Stimulated activated CD8-positive, alpha-beta memory T cell treated with anti-CD3 and anti-CD28 coated beads, Interleukin-4, amount 100 ng/mL, for 1 hour (primary cell): ENCODE data around the gene LAMA3.

ENCODE experiments used
- DNase-seq, 2 donors: peaks; one replicate each; pipeline ENCODE4 v3.0.0-alpha.2; 2020; ENCODE audit warnings: low read depth in 2 of 2, low spot score in 1 of 2

Gene LAMA3

GRCh38 chr18:23875966-23876895, 187.0 kb downstream of the LAMA3 start:
- no peak for DNase-seq

- no peak for DNase-seq
Measured at GRCh38 chr18:23876921-23877320, 187.7 kb downstream of the LAMA3 start.

GRCh38 chr18:23877371-23877770, 188.1 kb downstream of the LAMA3 start:
- no peak for DNase-seq

- DNase-seq = no peak
Measured at GRCh38 chr18:23878336-23878900, 189.2 kb downstream of the LAMA3 start.

DNA sequence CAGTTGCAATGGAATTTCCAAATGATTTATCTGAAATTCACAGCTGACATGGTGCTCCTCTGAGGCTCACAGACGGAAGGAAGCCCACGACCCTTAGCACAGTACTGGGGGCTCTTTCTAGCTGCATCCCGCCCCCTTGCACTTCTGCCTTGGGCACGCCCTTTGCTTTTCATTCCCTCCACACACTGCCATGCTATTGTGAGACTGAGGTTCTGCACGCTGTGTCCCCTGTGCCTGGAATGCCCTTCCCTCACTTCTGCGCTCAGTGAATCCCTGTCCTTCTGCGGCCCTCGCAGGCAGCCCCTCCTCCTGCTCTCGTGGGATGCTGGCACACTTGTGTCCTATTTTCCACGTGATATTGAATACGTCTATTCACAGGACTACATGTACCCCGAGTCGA, 189.9 kb downstream of the LAMA3 start:
- DNase-seq = no peak

GRCh38 chr18:23879544-23879943, 190.3 kb downstream of the LAMA3 start:
- DNase-seq = no peak

- no peak for DNase-seq
Measured at GRCh38 chr18:23879966-23880565, 190.8 kb downstream of the LAMA3 start.

DNA sequence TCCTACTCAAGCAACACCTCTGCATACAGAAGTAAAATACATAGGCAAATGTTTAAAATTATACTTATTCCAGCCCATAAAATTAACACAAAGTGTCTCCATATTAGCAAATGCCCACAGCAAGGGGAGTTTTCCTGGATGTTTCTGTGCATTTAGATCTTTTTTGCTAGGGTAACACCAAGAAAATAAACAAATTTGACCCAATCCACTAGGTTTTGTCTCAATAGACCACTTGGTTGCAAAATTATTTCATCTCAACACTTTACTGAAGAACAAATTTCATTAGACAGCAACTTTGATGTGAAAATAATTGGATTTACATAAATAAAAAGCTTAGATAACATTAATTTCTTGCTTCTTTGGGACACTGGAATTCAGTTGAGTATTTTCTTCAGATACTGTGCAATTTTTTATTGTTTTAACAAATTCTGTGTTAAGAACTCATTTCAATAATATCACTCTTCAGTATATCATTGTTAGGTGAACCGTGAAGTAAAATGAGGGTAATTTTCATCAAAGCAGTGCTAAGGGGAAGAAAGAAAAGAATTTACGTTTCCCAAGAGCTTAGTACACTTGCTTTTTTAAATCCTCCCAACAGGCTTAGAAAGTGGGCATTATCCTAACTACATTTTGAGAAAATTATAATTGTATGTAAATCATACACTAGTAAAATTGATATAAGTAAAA, 191.8 kb downstream of the LAMA3 start:
- DNase-seq = no peak

DNA sequence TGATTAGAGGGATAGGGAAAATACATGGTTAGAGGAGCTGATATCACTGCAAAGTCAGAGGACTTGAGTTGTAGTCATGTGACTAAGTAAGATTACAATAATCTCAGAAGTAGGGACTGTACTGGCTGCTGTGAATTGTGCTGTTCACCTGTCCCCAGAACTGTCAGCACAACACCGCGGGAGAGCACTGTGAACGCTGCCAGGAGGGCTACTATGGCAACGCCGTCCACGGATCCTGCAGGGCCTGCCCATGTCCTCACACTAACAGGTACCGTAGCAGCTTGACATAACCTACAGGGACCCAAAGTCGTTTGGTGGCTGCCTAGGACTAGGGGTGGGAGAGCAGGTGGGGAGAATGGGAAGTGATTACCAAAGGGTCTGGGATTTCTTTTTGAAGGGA, 192.5 kb downstream of the LAMA3 start:
- no peak for DNase-seq

GRCh38 chr18:23882616-23883276, 193.5 kb downstream of the LAMA3 start:
- DNase-seq = no peak

GRCh38 chr18:23883277-23883790, 194.1 kb downstream of the LAMA3 start:
- DNase-seq = no peak

- no peak for DNase-seq
Measured at GRCh38 chr18:23884681-23885375, 195.6 kb downstream of the LAMA3 start.

- no peak for DNase-seq
Measured at GRCh38 chr18:23885750-23886149, 196.5 kb downstream of the LAMA3 start.

DNA sequence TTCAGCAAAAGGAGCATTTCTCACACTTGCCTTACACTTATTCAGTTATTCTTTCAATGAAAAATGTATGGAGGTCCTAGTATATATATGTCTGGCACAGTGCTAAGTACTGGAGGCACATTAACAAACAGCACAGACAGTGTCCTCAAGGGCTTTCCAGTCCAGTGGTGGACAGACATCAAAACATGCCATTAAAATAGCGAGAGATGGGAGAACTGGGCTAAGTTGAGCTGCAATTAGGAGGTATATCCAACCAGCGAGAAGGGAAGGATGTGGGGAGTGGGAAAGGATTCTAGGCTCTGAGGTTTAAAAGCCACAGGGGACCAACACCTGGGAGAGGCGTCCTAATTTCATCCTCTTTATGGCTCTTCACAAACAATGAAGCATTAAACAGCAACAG, 197.8 kb downstream of the LAMA3 start:
- no peak for DNase-seq

DNA sequence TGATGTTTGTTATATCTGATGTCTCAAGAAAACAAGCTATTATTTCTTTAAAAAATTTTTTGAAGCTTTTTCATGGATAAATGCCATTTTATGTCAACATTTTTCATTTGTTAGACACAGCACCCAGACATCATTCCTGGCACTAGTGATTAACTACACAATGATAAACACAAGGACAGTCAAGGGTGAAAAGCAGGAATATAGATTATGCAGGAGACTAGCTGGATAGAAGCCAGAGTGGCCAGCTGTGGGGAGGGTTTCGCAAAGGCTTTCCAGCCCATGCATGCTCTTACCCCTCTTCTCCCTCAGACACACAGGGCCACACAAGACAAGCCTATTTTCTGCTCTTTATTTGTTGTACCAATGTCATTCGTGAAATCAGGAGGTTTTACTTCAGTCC, 198.2 kb downstream of the LAMA3 start:
- no peak for DNase-seq

- DNase-seq = no peak
Measured at GRCh38 chr18:23888881-23889280, 199.6 kb downstream of the LAMA3 start.

- DNase-seq = no peak
Measured at GRCh38 chr18:23889907-23890306, 200.7 kb downstream of the LAMA3 start.

- DNase-seq = no peak
Measured at GRCh38 chr18:23890589-23890988, 201.3 kb downstream of the LAMA3 start.

GRCh38 chr18:23893653-23894052, 204.4 kb downstream of the LAMA3 start:
- no peak for DNase-seq

DNA sequence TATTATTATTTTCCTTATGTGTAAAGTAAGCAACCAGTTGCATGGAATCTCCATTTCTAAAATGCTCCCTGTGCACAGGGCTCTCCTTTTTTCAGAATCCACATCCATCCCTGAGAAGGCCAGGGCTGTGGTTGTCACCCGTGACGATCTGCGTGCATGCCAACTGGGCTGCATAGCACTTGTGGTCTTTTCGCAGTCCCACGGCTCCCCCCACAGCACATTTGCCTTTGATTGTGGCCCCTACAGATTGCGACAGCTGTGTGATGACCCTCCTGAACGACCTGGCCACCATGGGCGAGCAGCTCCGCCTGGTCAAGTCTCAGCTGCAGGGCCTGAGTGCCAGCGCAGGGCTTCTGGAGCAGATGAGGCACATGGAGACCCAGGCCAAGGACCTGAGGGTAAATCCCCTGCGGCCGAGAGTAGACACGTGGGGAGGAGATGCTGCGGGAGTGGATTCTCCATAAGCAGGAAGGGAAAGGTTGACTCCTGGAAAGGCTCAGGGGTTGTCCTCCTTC, 205.5 kb downstream of the LAMA3 start:
- no peak for DNase-seq
